Caki2 (cell line): ENCODE data around the gene PCK2. TPM values are rescaled to one million over a fixed set of nuclear protein-coding genes. Genes with fewer than 3 reads are reported as not detected.

ENCODE experiments used
- DNase-seq: peaks from one replicate; pipeline ENCODE4 v3.0.0-alpha.2; 2015; ENCODE audit warnings: low read depth
- in situ Hi-C: cut with HindIII; loops from 2 replicates; pipeline ENCODE4 v1.10.0; 2016; ENCODE audit warnings: low sequenced_read_pairs, low pct_unique_long_range_greater_than_20kb, mixed read lengths
- total RNA-seq: library from RNA; depleted of rRNA; stranded (reverse); fragments of >200 nt; shearing (Covaris generic); gene quantifications from 2 replicates; pipeline ENCODE4 v1.2.3, GENCODE V29; 2014; ENCODE audit warnings: low replicate concordance

PCK2 gene
- total RNA-seq, 1 experiment from 2014 or later = 19.5 TPM

DNA sequence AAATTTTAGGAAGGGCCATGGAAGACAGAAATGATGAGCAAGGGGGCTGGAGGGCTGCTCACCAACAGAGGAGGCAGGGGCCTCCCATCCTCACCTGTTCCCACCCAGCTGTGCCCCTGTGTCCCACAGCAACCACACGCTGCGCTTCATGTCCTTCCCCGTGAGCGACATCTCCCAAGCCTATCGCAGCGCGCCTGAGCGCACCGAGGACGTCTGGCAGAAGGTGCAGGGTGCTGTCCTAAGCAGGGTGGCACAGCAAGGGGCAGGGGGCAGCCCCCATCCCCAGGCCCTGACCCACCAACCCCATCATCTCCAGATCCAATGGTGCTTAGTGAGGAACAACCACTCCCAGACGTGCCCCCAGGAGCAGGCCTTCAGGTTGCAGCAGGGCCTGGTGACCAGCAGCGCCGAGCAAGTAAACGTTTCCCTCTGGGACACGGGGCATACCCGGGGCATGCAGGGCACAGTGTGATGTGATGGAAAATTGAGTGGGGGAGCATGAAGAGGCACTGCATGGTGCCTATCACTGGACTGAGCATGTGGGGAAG is 34.2 kb upstream of the PCK2 start:
- in situ Hi-C loops = no loop called here
- no peak for DNase-seq

DNA sequence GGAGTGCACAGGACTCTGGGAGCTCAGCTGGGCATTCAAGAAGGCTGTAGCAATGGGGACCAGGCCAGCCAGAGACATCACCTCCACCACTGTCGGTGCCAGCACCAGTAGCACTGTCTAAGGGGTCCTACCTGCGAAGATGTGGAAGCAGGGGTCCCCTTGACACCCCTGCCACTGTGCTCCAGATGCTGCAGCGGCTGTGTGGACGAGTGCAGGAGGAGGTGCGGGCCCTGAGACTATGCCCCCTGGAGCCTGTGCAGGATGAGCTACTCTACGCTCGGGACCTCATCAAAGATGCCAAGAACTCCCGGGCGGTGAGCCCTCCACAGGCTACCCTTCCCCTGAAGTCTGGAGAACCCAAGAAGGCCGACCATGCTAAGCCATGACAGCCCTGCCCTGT is 33.7 kb upstream of the PCK2 start:
- in situ Hi-C loops = no loop called here
- no peak for DNase-seq

DNA sequence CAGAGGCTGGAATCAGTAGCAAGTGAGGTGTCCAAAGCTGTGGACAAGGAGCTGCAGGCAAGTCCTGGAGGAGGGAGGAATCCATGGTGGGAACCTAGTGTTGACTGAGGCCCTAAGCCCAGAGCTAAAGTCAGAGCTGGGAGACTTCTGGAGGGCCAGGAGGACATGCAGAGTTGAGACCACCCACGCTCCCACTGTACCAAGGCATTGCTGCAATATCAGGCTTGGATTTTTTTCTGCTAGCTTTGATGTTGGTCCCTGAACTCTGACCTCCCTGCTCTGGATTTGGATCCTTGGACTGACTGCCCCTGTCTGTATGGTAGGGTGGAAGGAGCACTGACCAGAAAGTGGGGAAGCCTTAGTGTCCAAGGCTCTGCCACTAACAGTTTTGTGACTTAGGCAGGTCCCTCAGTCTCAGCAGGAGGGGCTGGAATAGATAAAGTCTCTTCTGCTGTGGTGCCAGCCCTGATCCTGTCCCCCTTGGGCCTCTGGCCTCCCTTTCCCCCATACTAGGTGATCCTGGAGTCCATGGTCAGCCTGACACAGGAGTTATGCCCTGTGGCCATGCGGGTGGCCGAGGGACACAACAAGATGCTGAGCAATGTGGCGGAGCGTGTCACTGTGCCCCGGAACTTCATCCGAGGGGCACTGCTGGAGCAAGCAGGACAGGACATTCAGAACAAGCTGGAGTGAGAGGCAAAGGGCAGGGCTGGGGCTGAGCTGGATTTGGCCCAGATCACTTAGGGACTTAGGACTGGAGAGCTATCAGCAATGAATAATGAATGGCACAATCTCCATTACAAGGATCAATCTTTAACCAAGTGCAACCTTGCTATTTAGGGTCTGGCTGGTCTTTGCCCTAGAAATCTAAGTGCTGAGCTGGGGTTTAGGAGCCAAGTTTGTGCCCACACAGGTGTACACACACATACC is 32.9 kb upstream of the PCK2 start:
- DNase-seq = no peak
- in situ Hi-C loops = no loop called here

DNA sequence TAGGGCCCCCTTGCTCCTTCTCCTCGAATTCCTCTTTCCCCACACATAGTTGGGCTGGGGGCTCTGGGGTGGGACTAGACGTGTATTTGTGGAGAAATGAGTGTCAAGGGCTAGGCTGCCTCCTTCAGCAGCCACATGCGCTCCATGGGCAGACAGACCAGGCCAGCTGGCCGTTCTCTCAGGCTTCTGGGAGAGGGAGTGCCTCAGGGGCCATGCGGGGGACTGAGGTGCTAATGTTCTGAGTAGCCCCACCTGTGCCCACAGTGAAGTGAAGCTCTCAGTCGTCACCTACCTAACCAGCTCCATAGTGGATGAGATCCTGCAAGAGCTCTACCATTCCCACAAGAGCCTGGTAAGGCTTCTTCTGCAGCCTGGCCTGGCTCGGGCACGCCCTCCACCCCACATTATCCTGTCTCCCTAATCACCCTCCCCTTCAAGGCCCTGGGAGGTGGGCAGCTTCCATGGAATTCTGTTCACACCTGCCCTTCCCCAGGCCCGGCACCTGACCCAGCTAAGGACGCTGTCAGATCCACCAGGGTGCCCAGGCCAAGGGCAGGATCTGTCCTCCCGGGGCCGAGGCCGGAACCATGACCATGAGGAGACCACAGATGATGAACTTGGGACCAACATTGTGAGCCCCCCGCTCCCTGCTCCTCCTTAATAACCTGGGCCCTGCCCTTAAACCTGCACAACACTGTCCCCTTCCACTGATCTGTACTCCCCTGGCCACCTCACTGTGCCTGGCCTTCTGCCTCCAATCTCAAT is 31.7 kb upstream of the PCK2 start:
- in situ Hi-C loops = no loop called here
- DNase-seq = no peak

DNA sequence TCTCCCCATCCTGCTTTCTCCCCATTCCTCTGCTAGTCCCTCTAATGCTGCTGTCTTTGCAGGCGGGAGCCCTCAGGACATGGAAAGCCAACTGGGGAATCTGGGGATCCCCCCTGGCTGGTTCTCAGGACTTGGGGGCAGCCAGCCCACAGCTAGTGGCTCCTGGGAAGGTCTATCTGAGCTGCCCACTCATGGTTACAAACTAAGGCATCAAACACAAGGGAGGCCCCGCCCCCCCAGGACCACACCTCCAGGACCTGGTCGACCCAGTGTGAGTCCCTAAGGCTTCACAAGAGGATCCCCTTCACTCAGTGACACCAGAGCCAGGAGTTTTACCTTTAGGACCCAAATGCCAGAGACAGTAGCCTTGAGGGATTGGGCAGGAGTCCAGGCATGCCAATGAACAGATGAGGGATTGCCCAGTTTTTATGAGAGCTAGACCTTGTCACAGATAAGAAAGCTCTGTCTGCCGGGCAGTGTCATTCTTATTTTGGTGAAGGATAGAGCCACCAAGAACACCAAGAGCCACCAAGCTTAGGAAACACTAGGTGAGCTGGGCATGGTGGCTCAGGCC is 30.8 kb upstream of the PCK2 start:
- DNase-seq = no peak
- in situ Hi-C loops = no loop called here

DNA sequence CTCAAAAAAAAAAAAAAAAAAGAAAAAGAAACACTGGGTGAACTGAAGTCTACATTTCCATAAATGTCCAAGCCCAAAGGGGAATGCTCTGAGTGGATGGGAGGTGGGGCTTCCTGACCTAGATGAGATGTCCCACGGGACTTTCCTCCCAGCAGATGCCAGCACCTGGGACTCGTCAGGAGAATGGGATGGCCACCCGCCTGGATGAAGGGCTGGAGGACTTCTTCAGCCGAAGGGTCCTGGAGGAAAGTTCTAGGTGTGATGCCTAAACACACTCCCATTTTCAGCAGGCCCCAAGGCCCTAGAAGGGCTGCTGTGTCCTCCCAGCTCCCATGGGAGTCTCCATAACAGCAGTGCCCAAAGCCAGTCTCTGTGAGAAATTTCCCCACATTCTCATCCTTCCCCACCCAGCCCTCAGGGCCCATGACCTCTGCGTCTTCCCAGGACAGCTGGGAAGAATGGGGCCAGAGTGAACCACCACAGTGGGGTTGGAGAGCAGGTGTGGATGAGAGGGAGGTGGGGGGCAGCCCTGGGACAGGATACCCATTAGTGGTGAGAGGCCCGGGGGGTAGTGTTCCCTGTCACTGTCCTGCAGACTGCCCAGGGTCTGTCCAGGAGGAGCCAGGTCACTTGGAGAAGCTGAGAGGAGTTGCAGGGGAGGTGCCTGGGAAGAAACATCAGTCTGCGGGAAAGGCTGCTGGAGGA is 29.9 kb upstream of the PCK2 start:
- DNase-seq = no peak
- in situ Hi-C loops = no loop called here

DNA sequence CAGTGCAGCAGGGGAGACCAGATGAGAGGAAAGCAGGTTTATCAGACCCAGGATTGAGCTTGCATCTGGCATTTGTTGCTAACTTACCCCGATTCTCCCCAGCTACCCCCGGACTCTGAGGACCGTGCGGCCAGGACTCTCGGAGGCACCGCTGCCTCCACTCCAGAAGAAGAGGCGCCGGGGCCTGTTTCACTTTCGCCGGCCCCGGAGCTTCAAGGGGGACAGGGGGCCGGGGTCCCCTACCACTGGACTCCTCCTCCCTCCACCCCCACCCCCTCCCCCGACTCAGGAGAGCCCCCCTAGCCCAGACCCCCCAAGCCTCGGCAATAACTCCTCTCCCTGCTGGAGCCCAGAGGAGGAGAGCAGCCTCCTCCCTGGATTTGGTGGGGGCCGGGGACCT is 29.3 kb upstream of the PCK2 start:
- in situ Hi-C loops = no loop called here
- DNase-seq = no peak

DNA sequence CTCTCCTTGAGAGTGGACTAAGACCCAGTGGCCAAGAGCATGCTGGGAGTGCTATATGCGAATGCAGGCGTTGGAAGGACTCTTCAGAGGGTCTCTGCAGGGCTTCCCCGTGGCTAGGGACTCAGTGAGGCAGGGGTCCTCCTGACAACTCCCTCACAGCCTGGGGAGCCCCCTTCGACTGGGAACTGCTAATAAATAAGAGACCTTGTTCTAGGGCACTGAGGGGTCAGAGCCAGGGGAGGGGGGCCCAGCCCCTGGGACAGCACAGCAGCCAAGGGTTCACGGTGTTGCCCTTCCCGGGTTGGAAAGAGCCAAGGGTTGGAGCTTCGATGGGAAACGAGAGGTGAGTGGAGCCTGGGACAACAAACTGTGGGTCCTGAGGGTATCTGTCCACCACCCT is 28.7 kb upstream of the PCK2 start:
- in situ Hi-C loops = no loop called here

DNA sequence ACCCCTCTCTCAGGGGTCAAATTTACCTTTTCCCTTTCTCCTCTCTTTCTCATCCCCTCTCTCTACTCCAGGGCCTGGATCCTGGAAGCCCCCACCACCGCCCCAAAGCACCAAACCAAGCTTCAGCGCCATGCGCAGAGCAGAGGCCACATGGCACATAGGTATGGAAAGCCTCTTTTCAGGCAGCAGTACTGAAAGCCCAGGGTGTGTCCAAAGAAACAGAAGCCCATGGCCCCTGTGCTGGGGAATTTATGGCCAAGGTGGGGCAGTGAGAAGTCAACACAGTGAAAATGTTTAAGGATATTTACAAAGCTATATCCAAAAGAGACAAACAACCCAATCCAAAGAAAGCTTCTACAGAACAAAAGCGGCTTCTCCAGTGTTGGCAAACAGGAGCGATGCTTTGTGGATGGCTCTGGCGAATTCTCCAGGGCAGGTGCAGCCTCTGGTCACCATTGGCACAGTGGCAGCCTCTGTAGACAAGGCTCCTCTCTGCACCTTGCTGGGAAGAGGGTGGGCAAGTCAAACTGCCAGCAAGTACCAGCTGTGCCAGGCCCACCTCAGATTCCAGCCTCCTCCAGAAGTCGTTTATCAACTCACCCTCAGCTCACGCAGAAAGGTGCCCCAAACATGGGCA is 27.5 kb upstream of the PCK2 start:
- no peak for DNase-seq
- in situ Hi-C loops = no loop called here

More for the DNA sequence above, 28.7 kb upstream of the PCK2 start:
- no peak for DNase-seq

DNA sequence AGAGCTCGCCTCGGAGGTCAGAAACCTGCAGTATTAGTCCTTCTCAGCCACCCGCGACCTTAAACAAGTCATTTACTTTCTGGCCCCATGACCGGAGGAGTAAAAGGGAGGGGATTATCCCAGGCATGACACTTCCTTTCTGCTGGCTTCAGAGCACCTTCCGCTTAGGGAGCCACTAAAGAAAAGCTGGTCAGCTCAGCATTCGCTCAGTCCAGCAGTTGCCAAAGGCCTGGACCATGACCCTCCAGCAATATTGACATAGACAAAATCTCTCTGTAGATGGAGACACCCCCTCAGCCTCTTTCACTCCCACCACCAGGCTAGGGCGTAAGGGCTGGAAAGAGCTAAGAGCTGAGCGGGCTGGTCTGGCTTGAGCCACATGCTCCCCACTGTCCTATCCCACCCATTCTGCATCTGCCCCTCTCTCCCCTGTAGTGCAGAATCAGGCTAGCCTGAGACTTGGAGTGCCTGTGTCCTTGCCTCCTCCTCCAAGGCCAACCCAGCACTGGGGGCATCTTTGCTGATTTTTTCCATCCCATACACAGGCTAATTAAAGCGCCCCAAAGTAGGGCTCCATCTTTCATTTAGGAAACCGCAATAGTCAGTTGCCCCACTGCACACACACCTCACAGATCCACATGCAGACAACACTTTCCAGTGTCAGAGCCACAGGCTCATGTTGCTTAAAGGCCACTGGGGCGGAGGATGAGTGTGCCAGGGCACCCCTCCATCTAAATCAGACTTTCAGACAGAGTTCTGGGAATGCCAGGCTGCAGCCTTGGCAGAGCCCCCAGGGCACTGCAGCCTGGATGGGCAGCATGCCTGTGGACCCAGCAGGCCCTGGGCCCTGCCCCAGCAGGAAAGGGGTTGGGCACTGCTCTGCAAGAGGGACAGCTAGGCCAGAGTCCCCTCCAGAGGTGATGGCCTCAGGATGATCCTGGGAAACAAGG is 26.7 kb upstream of the PCK2 start:
- in situ Hi-C loops = no loop called here
- DNase-seq = no peak

DNA sequence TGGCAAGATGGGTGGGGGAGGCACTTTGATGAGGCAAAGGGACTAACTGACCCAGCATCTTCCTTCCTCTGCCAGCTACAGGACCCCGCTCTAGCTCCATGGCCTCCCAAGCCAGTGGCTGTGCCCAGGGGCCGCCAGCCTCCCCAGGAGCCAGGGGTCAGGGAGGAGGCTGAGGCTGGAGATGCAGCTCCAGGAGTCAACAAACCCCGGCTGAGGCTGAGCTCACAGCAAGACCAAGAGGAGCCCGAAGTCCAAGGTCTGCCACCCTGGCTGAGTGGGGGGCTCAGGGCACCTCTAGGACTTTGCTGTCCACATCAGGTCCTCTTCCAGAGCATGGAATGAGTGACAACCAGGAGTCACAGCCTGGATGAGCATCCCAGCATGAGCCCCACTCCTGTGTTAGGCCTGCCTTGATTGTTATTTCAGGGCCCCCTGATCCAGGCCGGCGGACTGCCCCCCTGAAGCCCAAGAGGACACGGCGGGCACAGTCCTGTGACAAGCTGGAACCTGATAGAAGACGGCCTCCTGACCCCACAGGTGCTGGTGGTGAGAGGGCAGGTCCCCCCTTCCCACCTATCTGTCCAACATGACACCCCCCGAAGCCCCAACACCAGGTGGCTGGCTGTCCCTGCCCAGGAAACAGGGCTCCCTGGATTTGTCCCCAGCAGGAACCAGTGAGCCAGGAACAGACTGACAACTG is 25.2 kb upstream of the PCK2 start:
- no peak for DNase-seq
- in situ Hi-C loops = no loop called here

DNA sequence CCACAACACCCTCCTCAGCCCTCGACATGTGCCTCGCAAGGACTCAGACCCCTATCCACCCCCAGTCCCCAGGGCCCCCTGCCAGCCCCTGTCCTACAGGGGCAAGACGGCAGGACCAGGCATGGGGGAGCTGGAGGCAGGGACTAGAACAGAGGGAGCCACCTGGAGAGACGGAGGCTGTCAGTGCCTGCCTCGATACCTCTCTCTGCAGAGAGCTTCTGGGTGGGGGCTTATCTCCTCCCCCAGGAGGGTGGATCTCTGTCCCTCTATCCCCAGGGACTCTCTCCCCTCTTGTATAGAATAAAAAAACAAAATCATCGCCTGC is 24.7 kb upstream of the PCK2 start:
- in situ Hi-C loops = no loop called here

DNA sequence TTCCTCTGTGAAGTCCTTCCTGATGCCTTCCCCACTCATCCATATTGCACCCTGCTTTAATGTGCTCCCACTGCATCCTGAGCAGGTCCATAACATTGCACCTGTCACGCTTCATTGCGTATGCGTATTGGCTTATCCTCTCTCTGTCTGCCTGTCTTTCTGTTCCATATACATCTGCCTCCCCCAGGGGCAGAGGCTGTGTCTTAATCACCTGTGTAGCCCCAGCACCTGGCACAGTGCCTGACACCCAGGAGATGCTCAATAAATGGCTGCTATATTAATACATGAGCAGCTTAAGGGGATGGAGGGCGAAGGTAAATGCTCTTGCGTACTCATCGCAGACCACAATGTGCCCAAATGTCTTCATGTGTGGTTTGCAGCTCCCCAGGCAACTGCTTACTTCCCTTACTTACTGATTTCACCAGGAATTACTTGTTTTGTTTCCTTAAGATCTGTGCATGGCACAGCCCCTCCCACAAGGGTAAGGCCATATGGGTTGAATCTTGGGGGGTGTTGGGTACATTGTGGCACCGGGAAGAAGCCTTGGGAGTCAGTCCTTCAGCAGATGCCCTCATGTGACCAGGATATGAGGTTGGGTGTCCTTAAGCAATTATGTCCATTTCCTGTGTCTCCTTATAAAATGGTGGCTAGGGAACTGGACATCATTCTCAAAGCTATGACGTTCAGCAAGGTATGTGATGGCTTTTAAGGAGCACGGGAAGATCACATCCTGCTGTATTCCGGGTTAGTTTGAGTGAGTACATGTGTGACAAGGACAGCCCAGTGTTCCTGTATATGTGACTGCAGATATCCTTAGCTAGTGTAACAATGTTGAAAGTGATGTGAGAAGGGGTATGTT is 23.6 kb upstream of the PCK2 start:
- in situ Hi-C loops = no loop called here

More for the DNA sequence above, 24.7 kb upstream of the PCK2 start:
- DNase-seq = no peak

DNA sequence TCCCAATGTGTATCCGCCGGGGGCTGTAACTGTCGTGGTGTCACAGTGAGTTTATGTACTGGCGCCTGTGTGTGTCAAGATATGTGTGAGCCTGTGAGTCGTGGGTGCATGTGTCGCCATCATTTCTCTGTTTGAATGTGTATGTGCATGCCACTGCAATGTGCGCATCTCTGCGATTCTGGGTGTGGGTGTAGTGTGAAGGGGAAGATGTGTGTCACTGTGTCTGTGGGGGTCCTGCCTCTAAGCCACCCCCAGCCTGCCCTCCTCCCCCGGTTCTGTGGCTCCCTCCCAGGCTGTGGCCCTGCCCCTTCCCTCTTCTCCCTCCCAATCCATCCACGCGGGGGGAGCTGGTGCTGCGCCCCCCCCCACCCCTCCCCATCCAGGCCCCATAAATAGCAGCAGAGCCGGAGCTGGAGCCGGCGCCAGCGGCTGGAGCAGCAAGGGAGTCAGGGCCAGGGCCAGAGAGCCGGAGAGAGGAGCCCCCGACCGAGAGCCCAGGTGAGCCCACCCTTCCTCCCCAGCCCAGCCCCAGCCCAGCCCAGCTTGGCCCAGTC is 22.9 kb upstream of the PCK2 start, which contains the start of gene CPNE6:
Gene CPNE6, plus strand, starts transcription at position 419 of the 554 bp plus-strand sequence. CDS start 1,375 bp downstream, outside the sequence.
- in situ Hi-C loops = no loop called here

More for the DNA sequence above, 23.6 kb upstream of the PCK2 start:
- no peak for DNase-seq

DNA sequence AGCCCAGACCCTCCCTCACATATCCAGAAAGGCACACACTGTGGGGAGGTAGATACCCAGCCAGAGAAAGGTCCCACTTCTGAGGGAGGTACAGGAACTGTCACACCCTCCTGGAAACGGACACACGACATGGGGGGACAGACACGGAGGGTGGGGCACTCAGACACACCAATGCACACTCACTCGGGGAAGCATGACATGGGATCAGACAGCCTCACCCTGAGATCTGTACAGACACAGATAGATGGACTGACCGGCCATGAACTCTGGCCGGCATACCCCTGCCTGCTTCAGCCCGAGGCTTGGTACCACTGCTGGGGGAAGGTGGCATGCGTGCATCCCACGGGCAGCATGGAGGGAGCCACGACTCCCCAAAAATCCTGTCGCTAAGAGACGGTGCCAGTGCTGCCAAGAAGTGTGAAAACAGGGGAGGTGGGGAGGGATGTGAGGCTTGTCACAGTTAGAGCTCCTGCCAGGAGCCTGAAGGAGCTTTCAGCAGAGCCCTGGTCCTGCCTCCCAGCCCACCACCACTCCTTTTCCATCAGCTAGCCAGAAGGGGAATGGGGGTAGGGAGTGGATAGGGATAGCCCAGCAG is 22.2 kb upstream of the PCK2 start:
- DNase-seq = no peak
- in situ Hi-C loops = no loop called here

More for the DNA sequence above, 22.9 kb upstream of the PCK2 start, which contains the start of gene CPNE6:
- no peak for DNase-seq
